Esophagus muscularis mucosa (tissue), 4 donors: Measurements from ENCODE around the gene BMP6. TPM values are rescaled to one million over a fixed set of nuclear protein-coding genes. Genes with fewer than 3 reads are reported as not detected.

Experiments
- DNase-seq: peaks from one replicate; pipeline ENCODE4 v3.0.0-alpha.2; 2017; ENCODE audit errors: extremely low spot score
- H3K27ac ChIP-seq, 4 donors: fragments of 200-600 bp; sonication (generic); replicated peaks in 1 of 4; 1 replicate in 3 of 4; 2 replicates in 1 of 4; pipeline ENCODE4 v1.5.1; 2016 to 2019; ENCODE audit warnings: mild to moderate bottlenecking in 1 of 4
- H3K27me3 ChIP-seq, 4 donors: fragments of 200-600 bp; sonication (generic); one replicate each; pipeline versions ENCODE4 v1.5.1 to v1.6.0; 2016 to 2019
- H3K36me3 ChIP-seq, 4 donors: fragments of 200-600 bp; sonication (generic); one replicate each; pipeline ENCODE4 v1.5.1; 2016 to 2019
- H3K4me1 ChIP-seq, 4 donors: fragments of 200-600 bp; sonication (generic); one replicate each; pipeline ENCODE4 v1.5.1; 2016 to 2019
- H3K4me3 ChIP-seq, 4 donors: fragments of 200-600 bp; sonication (generic); 1 replicate in 2 of 4; 2 replicates in 2 of 4; pipeline ENCODE4 v1.5.1; 2016 to 2019; ENCODE audit warnings: mild to moderate bottlenecking in 4 of 4, moderate library complexity in 1 of 4
- H3K9me3 ChIP-seq, 4 donors: fragments of 200-600 bp; sonication (generic); 1 replicate in 3 of 4; 2 replicates in 1 of 4; pipeline ENCODE4 v1.5.1; 2016 to 2019
- EP300 ChIP-seq: sonication (generic); formaldehyde crosslinking; IDR thresholded peaks from one replicate; pipeline ENCODE4 v1.6.1; 2017; ENCODE audit warnings: antibody characterized with exemption
- POLR2A ChIP-seq: fragments of 450-650 bp; IDR thresholded peaks from one replicate; pipeline ENCODE4 v1.6.1; 2017; ENCODE audit warnings: antibody characterized with exemption, moderate library complexity, mild to moderate bottlenecking, low read depth
- POLR2AphosphoS5 ChIP-seq, 2 donors: sonication (generic); formaldehyde crosslinking; IDR thresholded peaks; one replicate each; pipeline ENCODE4 v1.6.1; 2017; ENCODE audit warnings: antibody characterized with exemption in 2 of 2
- WGBS: methylation state at CpG from one replicate; pipeline ENCODE4 v1.1.5; 2018; 5-methylcytosine and 5-hydroxymethylcytosine counted together
- intact Hi-C: fragments of 100-400 bp; cut with DNase I; formaldehyde crosslinking; loops from one replicate; pipeline ENCODE4 v1.15.1; 2023
- total RNA-seq, 4 donors: library from RNA; depleted of rRNA; stranded (reverse); fragments of >200 nt; gene quantifications; one replicate each; pipeline versions ENCODE4 v1.1.0 to v1.2.1, GENCODE V29; 2016
- TF ChIP-seq, protein P1 (sequence below), 3 experiments: fragments of 200-600 bp in 2 of 3; fragments of 450-650 bp in 1 of 3; sonication (generic) in 2 of 3; IDR thresholded peaks; one replicate each; pipeline ENCODE4 v1.5.1; 2017 to 2019; ENCODE audit warnings: antibody characterized with exemption in 3 of 3, mild to moderate bottlenecking in 2 of 3, moderate library complexity in 1 of 3

The BMP6 gene
- total RNA-seq, 4 donors from 2014 or later = 5.1 to 10.0 (median 6.9) TPM

DNA sequence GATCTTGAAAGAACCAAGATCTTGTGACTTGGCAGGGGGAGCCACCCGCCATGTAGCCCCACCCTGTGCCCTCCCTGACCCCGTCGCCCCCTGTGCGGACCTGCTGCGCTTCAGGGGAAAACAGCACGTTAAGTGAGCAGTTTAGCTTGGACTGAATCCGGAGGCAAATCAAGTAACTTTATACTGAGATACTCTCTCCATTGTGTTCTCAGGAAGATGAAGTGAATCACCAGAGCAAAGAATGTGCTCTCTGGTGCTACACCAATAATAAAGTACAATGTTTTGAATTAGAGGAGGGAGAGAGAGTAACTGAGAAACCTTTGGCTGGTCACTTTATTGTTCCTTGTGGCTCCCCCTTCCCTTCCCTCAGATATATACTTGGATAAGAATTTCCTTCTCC, 101.2 kb downstream of the BMP6 start:
- Histone ChIP-seq H3K4me1 (peaks cover 0 to 7% (median 0%) of the 10 kb centered on the region in 4 donors), H3K4me3 (no peak overlapping the region), H3K27ac (peak overlapping the region in 1 of 4 donors; percentile 22), H3K9me3 (no peaks in the 10 kb centered on the region), H3K27me3 (no peaks in the 10 kb centered on the region), H3K36me3 (no peaks in the 10 kb centered on the region)
- intact Hi-C loops = no loop called here
- peak; percentile 72 for DNase-seq
- TF ChIP-seq EP300 = no peak
- no peak for TF ChIP-seq POLR2AphosphoS5 (IDR thresholded peaks at IDR 0.05)
- TF ChIP-seq, protein P1, sequence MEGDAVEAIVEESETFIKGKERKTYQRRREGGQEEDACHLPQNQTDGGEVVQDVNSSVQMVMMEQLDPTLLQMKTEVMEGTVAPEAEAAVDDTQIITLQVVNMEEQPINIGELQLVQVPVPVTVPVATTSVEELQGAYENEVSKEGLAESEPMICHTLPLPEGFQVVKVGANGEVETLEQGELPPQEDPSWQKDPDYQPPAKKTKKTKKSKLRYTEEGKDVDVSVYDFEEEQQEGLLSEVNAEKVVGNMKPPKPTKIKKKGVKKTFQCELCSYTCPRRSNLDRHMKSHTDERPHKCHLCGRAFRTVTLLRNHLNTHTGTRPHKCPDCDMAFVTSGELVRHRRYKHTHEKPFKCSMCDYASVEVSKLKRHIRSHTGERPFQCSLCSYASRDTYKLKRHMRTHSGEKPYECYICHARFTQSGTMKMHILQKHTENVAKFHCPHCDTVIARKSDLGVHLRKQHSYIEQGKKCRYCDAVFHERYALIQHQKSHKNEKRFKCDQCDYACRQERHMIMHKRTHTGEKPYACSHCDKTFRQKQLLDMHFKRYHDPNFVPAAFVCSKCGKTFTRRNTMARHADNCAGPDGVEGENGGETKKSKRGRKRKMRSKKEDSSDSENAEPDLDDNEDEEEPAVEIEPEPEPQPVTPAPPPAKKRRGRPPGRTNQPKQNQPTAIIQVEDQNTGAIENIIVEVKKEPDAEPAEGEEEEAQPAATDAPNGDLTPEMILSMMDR (IDR thresholded peaks at IDR 0.05) = no peak
- 63% methylated on average over 3 of the region's 7 CpGs for WGBS

DNA sequence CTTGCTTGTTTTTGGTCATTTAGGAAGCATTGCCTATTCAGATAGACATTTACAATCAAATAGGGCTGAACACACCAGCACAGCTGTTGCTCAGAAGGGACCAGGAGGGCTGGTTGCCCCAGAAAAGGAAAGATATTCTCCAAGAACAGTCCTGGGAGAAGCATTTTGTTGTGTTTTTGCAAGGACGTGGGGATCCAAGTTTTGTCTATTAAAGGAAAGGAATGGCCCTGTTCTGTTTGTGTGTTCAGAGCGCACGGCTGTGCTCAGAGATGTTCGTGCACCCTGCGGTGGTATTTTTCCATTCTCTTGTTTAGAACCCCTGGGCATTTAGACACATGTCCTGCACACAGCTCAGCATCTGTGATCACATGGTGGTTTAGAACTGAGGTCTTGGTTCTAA, 102.2 kb downstream of the BMP6 start:
- Histone ChIP-seq H3K27me3 (no peaks in the 10 kb centered on the region), H3K9me3 (no peaks in the 10 kb centered on the region), H3K27ac (no peak overlapping the region), H3K4me3 (no peak overlapping the region), H3K36me3 (no peaks in the 10 kb centered on the region), H3K4me1 (peaks cover 0 to 7% (median 0%) of the 10 kb centered on the region in 4 donors)
- TF ChIP-seq, protein P1 (IDR thresholded peaks at IDR 0.05) = no peak
- TF ChIP-seq EP300 (no peak), POLR2A (no peak), POLR2AphosphoS5 (IDR thresholded peaks at IDR 0.05) (no peak)
- intact Hi-C loops = no loop called here
- peak; percentile 79 for DNase-seq
- 80% methylated on average over 5 of the region's 5 CpGs for WGBS

DNA sequence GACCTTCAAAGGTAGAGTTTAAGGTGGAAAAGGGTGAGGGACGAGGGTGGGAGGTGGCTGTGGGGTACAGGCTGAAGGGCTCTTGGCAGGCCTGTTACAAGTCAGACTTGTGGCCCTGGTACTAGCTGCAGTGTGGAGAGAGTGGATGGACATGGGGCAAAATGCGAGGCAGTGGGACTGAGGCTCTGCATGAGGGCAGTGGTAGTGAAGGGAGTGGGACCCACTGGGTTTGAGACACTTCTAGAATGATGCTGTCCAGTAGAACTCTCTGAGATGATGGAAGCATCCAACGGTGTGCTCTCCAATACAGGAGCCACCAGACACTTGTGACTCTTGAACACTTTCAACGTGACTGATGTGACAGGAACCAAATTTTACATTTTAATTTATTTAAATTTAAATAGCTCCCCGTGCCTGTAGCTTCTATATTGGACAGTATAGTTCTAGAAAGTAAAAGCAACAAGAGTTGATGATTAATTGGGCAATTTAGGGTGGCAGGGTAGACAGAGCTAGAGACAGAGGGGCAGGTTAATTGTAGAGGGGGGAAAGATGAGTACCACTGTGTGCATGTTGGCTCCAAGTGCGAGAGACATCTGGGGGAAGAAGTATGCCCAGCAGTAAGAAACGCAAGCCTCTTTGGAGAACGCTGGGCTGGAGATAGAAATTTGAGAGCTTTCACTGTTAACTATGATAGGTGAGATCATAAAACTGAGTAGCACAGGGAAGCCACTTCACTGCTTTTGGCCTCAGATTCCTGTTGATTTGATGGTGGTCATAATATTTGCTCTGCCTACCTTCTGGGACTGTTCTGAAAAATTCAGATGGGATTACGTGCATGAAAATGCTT, 107.2 kb downstream of the BMP6 start:
- Histone ChIP-seq H3K4me1 (peaks cover 0 to 2% (median 0%) of the 10 kb centered on the region in 4 donors), H3K27ac (no peak overlapping the region), H3K36me3 (no peaks in the 10 kb centered on the region), H3K4me3 (no peak overlapping the region), H3K9me3 (no peaks in the 10 kb centered on the region), H3K27me3 (no peaks in the 10 kb centered on the region)
- TF ChIP-seq, protein P1 (IDR thresholded peaks at IDR 0.05) = no peak
- TF ChIP-seq POLR2A = no peak
- no peak for TF ChIP-seq POLR2AphosphoS5 (IDR thresholded peaks at IDR 0.05)
- no peak for TF ChIP-seq EP300
- DNase-seq = peak; percentile 39
- 69% methylated on average over 9 of the region's 9 CpGs for WGBS
- intact Hi-C loops = no loop called here

DNA sequence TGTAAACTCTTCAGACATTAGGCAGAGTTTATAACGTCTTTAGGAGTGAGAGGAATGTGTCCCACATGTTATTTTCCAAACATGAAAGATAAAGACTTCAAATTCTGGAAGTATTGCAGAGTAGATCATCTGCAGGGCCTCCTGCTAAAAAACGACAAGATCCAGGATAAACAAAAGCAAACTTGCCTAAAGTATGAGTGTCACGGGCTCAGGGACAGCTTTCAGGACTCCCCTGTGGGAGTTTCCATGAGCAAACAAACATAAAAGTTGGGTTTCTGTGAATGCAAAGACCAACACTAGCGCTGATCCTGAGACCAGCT, 107.8 kb downstream of the BMP6 start:
- intact Hi-C loops = no loop called here
- Histone ChIP-seq H3K4me3 (no peak overlapping the region), H3K27me3 (no peaks in the 10 kb centered on the region), H3K4me1 (no peaks in the 10 kb centered on the region), H3K9me3 (no peaks in the 10 kb centered on the region), H3K27ac (no peak overlapping the region), H3K36me3 (no peaks in the 10 kb centered on the region)
- TF ChIP-seq, protein P1 (IDR thresholded peaks at IDR 0.05) = no peak
- TF ChIP-seq POLR2AphosphoS5 (IDR thresholded peaks at IDR 0.05) = no peak
- TF ChIP-seq EP300 = no peak
- no peak for TF ChIP-seq POLR2A
- 41% methylated on average over 4 of the region's 4 CpGs for WGBS
- DNase-seq = peak; percentile 29
